Thoracic aorta (tissue), 2 donors: ENCODE data around the gene WNT8A. TPM values are rescaled to one million over a fixed set of nuclear protein-coding genes. Genes with fewer than 3 reads are reported as not detected.

Source experiments
- ATAC-seq: fragments of 150-250 bp; one replicate; pipeline ENCODE4 v1.8.0; 2017; ENCODE audit warnings: low read depth; ENCODE audit not compliant: insufficient number of reproducible peaks, low FRiP score
- DNase-seq: peaks from one replicate; pipeline ENCODE4 v3.0.0-alpha.2; 2020; ENCODE audit warnings: low spot score
- H3K27ac ChIP-seq, 2 donors: fragments of 200-600 bp; sonication (generic); 1 replicate in 1 of 2; 2 replicates in 1 of 2; pipeline ENCODE4 v1.5.1; 2016; ENCODE audit warnings: mild to moderate bottlenecking in 2 of 2, moderate library complexity in 2 of 2
- H3K27me3 ChIP-seq: fragments of 200-600 bp; sonication (generic); replicated peaks from 2 replicates; pipeline ENCODE4 v1.6.0; 2016; ENCODE audit warnings: mild to moderate bottlenecking; ENCODE audit not compliant: insufficient read depth
- H3K36me3 ChIP-seq: fragments of 200-600 bp; sonication (generic); one replicate; pipeline ENCODE4 v1.5.1; 2016
- H3K4me1 ChIP-seq, 2 donors: fragments of 200-600 bp; sonication (generic); 1 replicate in 1 of 2; 2 replicates in 1 of 2; pipeline versions ENCODE4 v1.5.1 to v1.6.0; 2016; ENCODE audit warnings: low read depth in 2 of 2, mild to moderate bottlenecking in 1 of 2; ENCODE audit not compliant: control insufficient read depth in 1 of 2
- H3K4me3 ChIP-seq: fragments of 200-600 bp; sonication (generic); 2 replicates; pipeline ENCODE4 v1.5.1; 2016; ENCODE audit warnings: mild to moderate bottlenecking
- H3K9me3 ChIP-seq: fragments of 200-600 bp; sonication (generic); 2 replicates; pipeline ENCODE4 v1.5.1; 2016
- CTCF ChIP-seq: fragments of 200-600 bp; sonication (generic); IDR thresholded peaks from one replicate; pipeline ENCODE4 v1.5.1; 2019; ENCODE audit warnings: antibody characterized with exemption
- total RNA-seq, 2 donors: library from RNA; depleted of rRNA; stranded (reverse); fragments of >200 nt; gene quantifications; one replicate each; pipeline versions ENCODE4 v1.1.0 to v1.2.3, GENCODE V29; 2016

WNT8A gene
- total RNA-seq, 2 donors from 2014 or later, result not detected

GRCh38 chr5:138102454-138103318, 18.9 kb downstream of the WNT8A start:
- ATAC-seq (no peak), DNase-seq (no peak)

GRCh38 chr5:138103319-138103637, 19.4 kb downstream of the WNT8A start:
- ATAC-seq (no peak), DNase-seq (no peak)
- Histone ChIP-seq H3K9me3 (no peaks in the 10 kb centered on the region), H3K36me3 (no peaks in the 10 kb centered on the region), H3K27ac (no peak overlapping the region), H3K4me3 (no peak overlapping the region), H3K4me1 (no peaks in the 10 kb centered on the region), H3K27me3 (no peaks in the 10 kb centered on the region)
- no peak for TF ChIP-seq CTCF

More at GRCh38 chr5:138102454-138103318, 18.9 kb downstream of the WNT8A start:
- Histone ChIP-seq H3K4me1 (no peaks in the 10 kb centered on the region), H3K9me3 (no peaks in the 10 kb centered on the region), H3K4me3 (no peak overlapping the region), H3K27me3 (no peaks in the 10 kb centered on the region), H3K27ac (no peak overlapping the region), H3K36me3 (no peaks in the 10 kb centered on the region)
- no peak for TF ChIP-seq CTCF

GRCh38 chr5:138105709-138106108, 21.9 kb downstream of the WNT8A start:
- no peak overlapping the region for H3K4me3 ChIP-seq
- H3K9me3 ChIP-seq, result no peaks in the 10 kb centered on the region
- H3K27me3 ChIP-seq, result no peaks in the 10 kb centered on the region
- TF ChIP-seq CTCF, result no peak
- H3K4me1 ChIP-seq, result no peaks in the 10 kb centered on the region
- no peak overlapping the region for H3K27ac ChIP-seq
- no peak for DNase-seq
- no peaks in the 10 kb centered on the region for H3K36me3 ChIP-seq
- no peak for ATAC-seq

GRCh38 chr5:138107213-138107612, 23.4 kb downstream of the WNT8A start:
- no peak for ATAC-seq
- DNase-seq, result no peak
- Histone ChIP-seq H3K36me3 (no peaks in the 10 kb centered on the region), H3K4me1 (no peaks in the 10 kb centered on the region), H3K27ac (no peak overlapping the region), H3K9me3 (no peaks in the 10 kb centered on the region), H3K4me3 (no peak overlapping the region), H3K27me3 (no peaks in the 10 kb centered on the region)
- TF ChIP-seq CTCF, result no peak

GRCh38 chr5:138109463-138110265, 25.8 kb downstream of the WNT8A start:
- no peak for TF ChIP-seq CTCF
- Histone ChIP-seq H3K27ac (no peak overlapping the region), H3K4me3 (no peak overlapping the region), H3K9me3 (no peaks in the 10 kb centered on the region), H3K27me3 (no peaks in the 10 kb centered on the region), H3K4me1 (no peaks in the 10 kb centered on the region), H3K36me3 (no peaks in the 10 kb centered on the region)
- DNase-seq, result no peak
- no peak for ATAC-seq
